ENCODE results near the gene PRG3. TPM values are rescaled to one million over a fixed set of nuclear protein-coding genes. Genes with fewer than 3 reads are reported as not detected.

The PRG3 gene
- total RNA-seq, 2 experiments from 2014 or later: not detected

- peaks cover 84% of the 10 kb centered on the region for H3K36me3 Mint-ChIP-seq (ENCODE audit: low read depth)
- peak overlapping the region; percentile 21 for H3K27ac Mint-ChIP-seq
- no peaks in the 10 kb centered on the region for H3K27me3 Mint-ChIP-seq (ENCODE audit: low read depth)
- H3K9me3 Mint-ChIP-seq (ENCODE audit: insufficient read depth): no peaks in the 10 kb centered on the region
- no peak for ATAC-seq
- CTCF ChIA-PET: interaction anchor here (1.0 to 1.3 kb wide), 2 partner anchors 37 to 39 kb away, joined by 3 to 5 read pairs; partner anchors contain the start of gene RTN4RL2
- no peak overlapping the region for H3K4me3 Mint-ChIP-seq
- peaks cover 61% of the 10 kb centered on the region for H3K4me1 Mint-ChIP-seq (ENCODE audit: low read depth)
- POLR2A ChIA-PET: no interaction called here
- no peak for DNase-seq
Measured at GRCh38 chr11:57421805-57422204, 40.9 kb upstream of the PRG3 start.

- Mint-ChIP-seq H3K4me3 (no peak overlapping the region), H3K9me3 (ENCODE audit: insufficient read depth) (no peaks in the 10 kb centered on the region), H3K27me3 (ENCODE audit: low read depth) (no peaks in the 10 kb centered on the region), H3K4me1 (ENCODE audit: low read depth) (peaks cover 55% of the 10 kb centered on the region), H3K36me3 (ENCODE audit: low read depth) (peaks cover 85% of the 10 kb centered on the region), H3K27ac (no peak overlapping the region)
- ChIA-PET POLR2A (no interaction called here), CTCF (interaction anchor here (0.7 to 1.7 kb wide), 4 partner anchors 37 to 106 kb away, joined by 3 to 5 read pairs (median 4); partner anchors contain the start of gene RTN4RL2)
- ATAC-seq (no peak), DNase-seq (no peak)
Measured at GRCh38 chr11:57421066-57421465, 40.1 kb upstream of the PRG3 start.

GRCh38 chr11:57419146-57419545 lies 38.2 kb upstream of the PRG3 start:
- ChIA-PET POLR2A (interaction anchor here (1.5 kb wide), 1 partner anchor 13 kb away, joined by 5 read pairs; no protein-coding TSS in a partner anchor), CTCF (interaction anchor here (1.2 kb wide), 1 partner anchor 61 kb away, joined by 3 read pairs; no protein-coding TSS in a partner anchor)
- no peak for ATAC-seq
- DNase-seq: no peak
- peaks cover 86% of the 10 kb centered on the region for H3K36me3 Mint-ChIP-seq (ENCODE audit: low read depth)
- H3K27me3 Mint-ChIP-seq (ENCODE audit: low read depth): no peaks in the 10 kb centered on the region
- H3K4me3 Mint-ChIP-seq: no peak overlapping the region
- H3K9me3 Mint-ChIP-seq (ENCODE audit: insufficient read depth): no peaks in the 10 kb centered on the region
- peak overlapping the region; percentile 20 for H3K27ac Mint-ChIP-seq
- peaks cover 42% of the 10 kb centered on the region for H3K4me1 Mint-ChIP-seq (ENCODE audit: low read depth)

GRCh38 chr11:57418131-57418530 lies 37.2 kb upstream of the PRG3 start:
- ATAC-seq (no peak), DNase-seq (no peak)
- Mint-ChIP-seq H3K36me3 (ENCODE audit: low read depth) (peaks cover 86% of the 10 kb centered on the region), H3K9me3 (ENCODE audit: insufficient read depth) (no peaks in the 10 kb centered on the region), H3K27ac (no peak overlapping the region), H3K27me3 (ENCODE audit: low read depth) (no peaks in the 10 kb centered on the region), H3K4me1 (ENCODE audit: low read depth) (peaks cover 34% of the 10 kb centered on the region), H3K4me3 (no peak overlapping the region)
- POLR2A ChIA-PET: interaction anchor here (0.6 to 1.5 kb wide), 5 partner anchors 8 to 127 kb away, joined by 3 to 5 read pairs (median 3); no protein-coding TSS in a partner anchor
- CTCF ChIA-PET: interaction anchor here (1.2 to 1.6 kb wide), 2 partner anchors 39 to 62 kb away, joined by 3 read pairs; no protein-coding TSS in a partner anchor

GRCh38 chr11:57417056-57417455 lies 36.1 kb upstream of the PRG3 start:
- no peak for ATAC-seq
- no peaks in the 10 kb centered on the region for H3K27me3 Mint-ChIP-seq (ENCODE audit: low read depth)
- ChIA-PET CTCF (interaction anchor here (0.9 to 1.6 kb wide), 3 partner anchors 9 to 110 kb away, joined by 3 to 4 read pairs (median 3); no protein-coding TSS in a partner anchor), POLR2A (no interaction called here)
- H3K4me1 Mint-ChIP-seq (ENCODE audit: low read depth): peaks cover 23% of the 10 kb centered on the region
- H3K36me3 Mint-ChIP-seq (ENCODE audit: low read depth): peaks cover 81% of the 10 kb centered on the region
- H3K27ac Mint-ChIP-seq: no peak overlapping the region
- DNase-seq: no peak
- H3K9me3 Mint-ChIP-seq (ENCODE audit: insufficient read depth): no peaks in the 10 kb centered on the region
- no peak overlapping the region for H3K4me3 Mint-ChIP-seq

- no peaks in the 10 kb centered on the region for H3K9me3 Mint-ChIP-seq (ENCODE audit: insufficient read depth)
- no peak overlapping the region for H3K27ac Mint-ChIP-seq
- POLR2A ChIA-PET: no interaction called here
- no peak for DNase-seq
- CTCF ChIA-PET: interaction anchor here (0.9 to 1.3 kb wide), 3 partner anchors 9 to 111 kb away, joined by 3 to 5 read pairs (median 4); no protein-coding TSS in a partner anchor
- peaks cover 17% of the 10 kb centered on the region for H3K4me1 Mint-ChIP-seq (ENCODE audit: low read depth)
- no peaks in the 10 kb centered on the region for H3K27me3 Mint-ChIP-seq (ENCODE audit: low read depth)
- H3K36me3 Mint-ChIP-seq (ENCODE audit: low read depth): peaks cover 79% of the 10 kb centered on the region
- H3K4me3 Mint-ChIP-seq: no peak overlapping the region
- no peak for ATAC-seq
Measured at GRCh38 chr11:57416436-57416835, 35.5 kb upstream of the PRG3 start.

- peaks cover 8% of the 10 kb centered on the region for H3K4me1 Mint-ChIP-seq (ENCODE audit: low read depth)
- H3K27ac Mint-ChIP-seq: no peak overlapping the region
Measured at GRCh38 chr11:57414612-57415212, 33.8 kb upstream of the PRG3 start.

GRCh38 chr11:57413681-57414080 lies 32.7 kb upstream of the PRG3 start:
- Mint-ChIP-seq H3K27me3 (ENCODE audit: low read depth) (no peaks in the 10 kb centered on the region), H3K36me3 (ENCODE audit: low read depth) (peaks cover 77% of the 10 kb centered on the region), H3K4me3 (no peak overlapping the region), H3K4me1 (ENCODE audit: low read depth) (peaks cover 8% of the 10 kb centered on the region), H3K27ac (peak overlapping the region; percentile 12), H3K9me3 (ENCODE audit: insufficient read depth) (no peaks in the 10 kb centered on the region)
- ChIA-PET POLR2A (interaction anchor here (0.6 kb wide), 1 partner anchor 13 kb away, joined by 3 read pairs; no protein-coding TSS in a partner anchor), CTCF (no interaction called here)
- DNase-seq: no peak
- ATAC-seq: no peak

More at GRCh38 chr11:57414612-57415212, 33.8 kb upstream of the PRG3 start:
- no peaks in the 10 kb centered on the region for H3K27me3 Mint-ChIP-seq (ENCODE audit: low read depth)
- POLR2A ChIA-PET: no interaction called here
- H3K36me3 Mint-ChIP-seq (ENCODE audit: low read depth): peaks cover 75% of the 10 kb centered on the region
- CTCF ChIA-PET: no interaction called here
- no peak for DNase-seq
- no peak overlapping the region for H3K4me3 Mint-ChIP-seq
- no peak for ATAC-seq
- no peaks in the 10 kb centered on the region for H3K9me3 Mint-ChIP-seq (ENCODE audit: insufficient read depth)

- peaks cover 32% of the 10 kb centered on the region for H3K4me1 Mint-ChIP-seq (ENCODE audit: low read depth)
- POLR2A ChIA-PET: no interaction called here
- H3K27me3 Mint-ChIP-seq (ENCODE audit: low read depth): no peaks in the 10 kb centered on the region
Measured at GRCh38 chr11:57410287-57410686, 29.3 kb upstream of the PRG3 start.

GRCh38 chr11:57409321-57410100 lies 28.6 kb upstream of the PRG3 start:
- POLR2A ChIA-PET: no interaction called here
- DNase-seq (no peak), ATAC-seq (peak; percentile 16)
- Mint-ChIP-seq H3K36me3 (ENCODE audit: low read depth) (peaks cover 79% of the 10 kb centered on the region), H3K4me1 (ENCODE audit: low read depth) (peaks cover 29% of the 10 kb centered on the region), H3K27ac (peak overlapping the region; percentile 43), H3K9me3 (ENCODE audit: insufficient read depth) (no peaks in the 10 kb centered on the region), H3K4me3 (no peak overlapping the region), H3K27me3 (ENCODE audit: low read depth) (no peaks in the 10 kb centered on the region)
- CTCF ChIA-PET: interaction anchor here (1.0 to 1.1 kb wide), 2 partner anchors 48 to 74 kb away, joined by 3 read pairs; no protein-coding TSS in a partner anchor

More at GRCh38 chr11:57410287-57410686, 29.3 kb upstream of the PRG3 start:
- CTCF ChIA-PET: interaction anchor here (1.0 kb wide), 1 partner anchor 47 kb away, joined by 3 read pairs; no protein-coding TSS in a partner anchor
- Mint-ChIP-seq H3K27ac (no peak overlapping the region), H3K36me3 (ENCODE audit: low read depth) (peaks cover 82% of the 10 kb centered on the region), H3K4me3 (no peak overlapping the region), H3K9me3 (ENCODE audit: insufficient read depth) (no peaks in the 10 kb centered on the region)
- no peak for ATAC-seq
- DNase-seq: no peak

- DNase-seq (no peak), ATAC-seq (no peak)
- peaks cover 29% of the 10 kb centered on the region for H3K4me1 Mint-ChIP-seq (ENCODE audit: low read depth)
- H3K4me3 Mint-ChIP-seq: no peak overlapping the region
- H3K27ac Mint-ChIP-seq: no peak overlapping the region
- POLR2A ChIA-PET: no interaction called here
- H3K9me3 Mint-ChIP-seq (ENCODE audit: insufficient read depth): no peaks in the 10 kb centered on the region
- CTCF ChIA-PET: interaction anchor here (1.1 to 1.7 kb wide), 2 partner anchors 49 to 75 kb away, joined by 3 to 5 read pairs; no protein-coding TSS in a partner anchor
- no peaks in the 10 kb centered on the region for H3K27me3 Mint-ChIP-seq (ENCODE audit: low read depth)
- H3K36me3 Mint-ChIP-seq (ENCODE audit: low read depth): peaks cover 73% of the 10 kb centered on the region
Measured at GRCh38 chr11:57408771-57409170, 27.8 kb upstream of the PRG3 start.
